Dedifferentiated amniotic fluid mesenchymal stem cell (primary cell): ENCODE data around the gene SIKE1.
"Not testable (repeated sequence)": the region's sequence is repeated elsewhere in the genome, so short reads cannot be mapped to it uniquely, and the experiment has no call there.

Experiments
- DNase-seq: peaks from one replicate; pipeline ENCODE4 v3.0.0-alpha.2; 2016; ENCODE audit errors: extremely low spot score

The SIKE1 gene

GRCh38 chr1:114780344-114781226, at the start of gene SIKE1:
Gene SIKE1 (minus strand): TSS chr1:114780685. CDS start chr1:114780607, 78 bp downstream.
- DNase-seq, result peak; percentile 94

DNA sequence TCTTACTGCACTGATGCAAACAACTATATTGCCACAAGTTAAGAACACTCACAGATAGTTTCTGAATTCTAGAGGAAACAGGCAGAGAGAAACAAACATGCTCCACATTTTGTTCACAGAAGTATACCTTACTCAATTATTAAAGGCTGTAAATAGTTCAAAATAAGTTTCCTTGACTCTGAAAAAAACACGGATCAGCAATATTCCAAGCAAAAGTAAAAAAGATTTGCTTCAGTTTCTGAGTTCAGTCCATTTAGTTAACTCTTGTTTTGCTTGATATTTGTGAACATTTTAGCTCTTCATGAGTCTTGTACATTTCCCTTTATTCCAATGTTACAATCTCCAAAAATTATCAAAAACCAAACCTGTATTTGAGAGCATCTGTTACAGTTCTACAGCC, 49.6 kb upstream of the SIKE1 start:
- not testable (repeated sequence) for DNase-seq

DNA sequence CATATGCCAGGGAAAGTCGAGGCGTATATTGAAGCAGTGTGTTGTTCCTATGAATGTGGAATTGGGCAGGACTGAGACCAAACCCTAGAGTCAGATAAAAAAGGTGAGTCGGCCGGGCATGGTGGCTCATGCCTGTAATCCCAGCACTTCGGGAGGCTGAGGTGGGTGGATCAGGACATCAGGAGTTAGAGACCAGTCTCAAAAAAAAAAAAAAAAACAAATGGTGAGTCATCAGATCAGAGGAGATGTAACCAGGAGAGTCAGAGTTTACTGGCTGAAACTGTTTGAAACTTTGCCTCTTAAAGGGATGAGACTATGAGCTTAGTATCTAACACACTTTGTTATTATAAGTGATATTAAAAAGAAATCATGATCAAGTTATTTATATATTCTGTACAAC, 47.8 kb upstream of the SIKE1 start:
- DNase-seq, result no peak

GRCh38 chr1:114821978-114822377, 41.5 kb upstream of the SIKE1 start:
- DNase-seq, result no peak

DNA sequence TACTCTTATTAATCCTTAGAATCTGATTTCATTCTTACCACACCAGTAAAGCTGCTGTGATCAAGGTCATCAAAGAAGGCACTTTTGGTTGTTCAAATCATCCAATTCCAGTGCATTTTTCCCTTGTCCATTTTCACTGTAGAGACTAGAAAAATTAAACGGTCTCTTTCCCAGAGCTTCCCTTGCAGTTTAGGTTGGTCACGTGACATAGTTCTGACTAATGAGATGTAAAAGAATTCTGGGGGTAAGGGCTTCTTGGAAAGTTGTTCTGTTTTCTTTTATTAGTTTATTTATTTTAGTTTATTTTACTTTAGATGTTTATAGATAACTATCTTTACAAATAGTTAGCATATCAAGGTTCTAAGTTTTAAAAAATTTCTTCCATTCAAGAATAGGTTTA, 39.9 kb upstream of the SIKE1 start:
- DNase-seq, result no peak

- no peak for DNase-seq
Measured at GRCh38 chr1:114819869-114820268, 39.4 kb upstream of the SIKE1 start.

- not testable (repeated sequence) for DNase-seq
Measured at GRCh38 chr1:114804449-114804848, 24.0 kb upstream of the SIKE1 start.

GRCh38 chr1:114803001-114803400, 22.5 kb upstream of the SIKE1 start:
- no peak for DNase-seq

DNA sequence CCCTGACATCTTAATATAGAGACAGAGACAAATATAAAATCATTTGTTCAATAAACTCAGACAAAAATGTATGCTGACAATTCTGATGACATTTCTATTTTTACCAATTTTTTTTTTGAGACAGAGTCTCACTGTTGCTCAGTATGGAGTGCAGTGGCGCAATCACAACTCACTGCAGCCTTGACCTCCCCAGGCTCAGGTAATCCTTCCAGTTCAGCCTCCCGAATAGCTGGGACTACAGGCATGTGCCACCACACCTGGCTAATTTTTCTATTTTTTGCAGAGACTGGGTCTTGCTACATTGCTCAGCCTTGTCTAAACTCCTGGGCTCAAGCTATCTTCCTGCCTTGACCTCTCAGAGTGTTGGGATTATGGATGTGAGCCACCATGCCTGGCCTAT, 13.6 kb upstream of the SIKE1 start:
- no peak for DNase-seq

DNA sequence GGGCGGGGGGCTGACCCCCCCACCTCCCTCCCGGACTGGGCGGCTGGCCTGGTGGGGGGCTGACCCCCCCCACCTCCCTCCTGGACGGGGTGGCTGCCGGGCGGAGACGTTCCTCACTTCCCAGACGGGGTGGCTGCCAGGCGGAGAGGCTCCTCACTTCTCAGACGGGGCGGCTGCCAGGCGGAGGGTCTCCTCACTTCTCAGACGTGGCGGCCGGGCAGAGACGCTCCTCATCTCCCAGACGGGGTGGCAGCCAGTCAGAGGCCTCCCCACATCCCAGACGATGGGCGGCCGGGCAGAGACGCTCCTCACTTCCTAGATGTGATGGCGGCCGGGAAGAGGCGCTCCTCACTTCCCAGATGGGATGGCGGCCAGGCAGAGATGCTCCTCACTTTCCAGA, 10.1 kb upstream of the SIKE1 start:
- DNase-seq, result not testable (repeated sequence)

- not testable (repeated sequence) for DNase-seq
Measured at GRCh38 chr1:114786440-114786839, 6.0 kb upstream of the SIKE1 start.

DNA sequence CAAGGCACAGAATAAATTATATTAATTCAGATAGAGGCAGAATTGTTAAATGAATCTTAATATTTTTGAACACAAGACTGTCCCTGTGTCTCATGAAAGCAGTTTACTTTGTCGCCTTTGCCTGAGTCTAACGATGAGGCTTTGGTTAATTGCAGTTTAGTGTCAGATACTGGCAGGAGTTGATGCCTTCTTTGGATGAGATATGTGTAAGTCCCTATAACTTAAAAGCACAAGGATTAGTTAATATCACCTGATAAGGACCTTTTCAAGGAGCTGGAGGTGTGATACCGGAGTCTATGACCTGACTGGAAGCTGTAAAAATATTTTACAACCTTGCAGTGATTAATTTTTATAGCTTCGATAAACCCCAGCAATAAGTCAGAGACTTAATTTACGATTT, 2.0 kb upstream of the SIKE1 start:
- no peak for DNase-seq

DNA sequence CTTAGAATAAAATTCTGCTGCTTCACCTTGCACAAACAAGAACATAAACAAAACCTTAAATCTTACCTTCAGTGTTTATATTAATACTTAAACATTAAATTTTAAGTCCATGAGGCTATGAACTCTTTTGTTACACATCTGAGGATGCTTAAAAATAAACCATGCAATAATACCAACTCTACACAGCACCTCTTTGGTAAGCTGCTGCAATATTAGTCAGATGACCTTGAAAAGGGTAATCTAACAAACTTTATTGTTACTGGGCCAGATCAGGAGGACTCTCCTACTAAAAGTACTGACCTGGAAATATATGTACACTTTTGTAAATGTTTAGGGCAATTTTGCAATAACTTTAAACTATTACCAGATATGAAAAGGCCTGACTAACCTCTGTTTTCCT, 763 bp downstream of the SIKE1 start:
- DNase-seq, result no peak

DNA sequence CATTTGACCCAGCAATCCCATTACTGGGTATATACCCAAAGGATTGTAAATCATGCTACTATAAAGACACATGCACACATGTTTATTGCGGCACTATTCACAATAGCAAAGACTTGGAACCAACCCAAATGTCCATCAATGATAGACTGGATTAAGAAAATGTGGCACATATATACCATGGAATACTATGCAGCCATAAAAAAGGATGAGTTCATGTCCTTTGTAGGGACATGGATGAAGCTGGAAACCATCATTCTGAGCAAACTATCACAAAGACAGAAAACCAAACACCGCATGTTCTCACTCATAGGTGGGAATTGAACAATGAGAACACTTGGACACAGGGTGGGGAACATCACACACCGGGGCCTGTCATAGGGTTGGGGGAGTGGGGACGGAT, 3.8 kb downstream of the SIKE1 start:
- DNase-seq, result not testable (repeated sequence)

DNA sequence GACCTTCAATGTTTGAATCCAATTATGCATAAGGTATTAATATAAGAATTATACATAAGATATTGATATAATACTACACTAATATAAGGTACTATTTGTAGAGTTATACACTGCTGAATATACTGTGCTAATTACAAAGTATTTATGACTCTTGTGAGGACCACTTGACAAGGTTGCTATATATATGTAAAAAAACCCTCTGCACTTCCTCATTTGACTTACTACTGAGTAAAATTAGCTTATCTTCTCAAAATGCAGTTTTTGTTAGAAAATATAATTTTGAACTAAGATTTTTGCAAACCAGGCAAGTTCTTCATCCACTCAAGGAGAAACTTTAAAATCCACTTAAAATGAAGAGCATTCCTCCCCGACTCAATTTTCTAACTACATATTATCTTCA, 8.5 kb downstream of the SIKE1 start:
- no peak for DNase-seq

GRCh38 chr1:114770989-114771388, 9.5 kb downstream of the SIKE1 start:
- DNase-seq, result no peak

- DNase-seq, result no peak
Measured at GRCh38 chr1:114764689-114765088, 15.8 kb downstream of the SIKE1 start.

- no peak for DNase-seq
Measured at GRCh38 chr1:114758256-114758832, 22.1 kb downstream of the SIKE1 start.

DNA sequence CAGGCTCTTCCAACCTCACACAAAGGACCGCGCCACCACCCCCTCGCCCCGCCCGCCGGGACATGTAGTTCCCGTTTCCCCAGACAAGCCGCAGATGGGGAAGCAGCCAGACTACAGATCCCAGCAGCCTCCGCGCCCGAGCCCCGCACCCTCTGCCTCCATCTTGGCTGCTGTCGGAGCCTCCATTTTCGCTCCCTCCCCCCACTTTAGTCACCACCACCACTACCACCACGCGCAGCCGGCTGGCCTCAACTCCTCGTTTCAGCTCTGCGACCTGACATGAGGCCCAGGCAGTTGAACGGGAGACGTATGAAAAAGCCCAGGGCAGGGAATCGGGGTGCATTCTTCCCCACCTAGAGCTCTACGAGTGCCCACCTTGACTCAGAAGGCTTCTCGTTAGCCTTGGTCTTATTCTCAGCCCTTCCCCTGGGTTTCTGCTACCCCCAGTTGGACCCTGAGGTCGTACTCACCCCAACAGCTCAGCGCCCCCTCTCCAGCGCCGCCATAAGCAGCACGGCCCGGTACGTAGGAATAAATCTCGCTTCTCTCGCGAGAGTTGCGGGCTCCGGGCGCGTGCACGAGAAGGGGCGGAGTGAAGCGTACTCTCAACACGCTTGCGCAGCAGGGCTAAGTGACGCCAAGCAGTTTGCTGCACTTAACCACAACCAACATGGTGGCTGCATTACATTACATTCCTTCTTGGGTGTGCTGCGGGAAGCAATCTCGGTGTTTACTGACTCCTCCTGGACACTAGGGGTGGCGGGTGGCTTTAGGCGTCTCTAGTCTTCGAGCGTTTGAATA, 22.8 kb downstream of the SIKE1 start, which contains the start of gene CSDE1:
CSDE1 (minus strand) TSS at position 530 of the 801 bp plus-strand sequence. CDS start 18,094 bp downstream, outside the sequence.
- DNase-seq, result peak; percentile 99

DNA sequence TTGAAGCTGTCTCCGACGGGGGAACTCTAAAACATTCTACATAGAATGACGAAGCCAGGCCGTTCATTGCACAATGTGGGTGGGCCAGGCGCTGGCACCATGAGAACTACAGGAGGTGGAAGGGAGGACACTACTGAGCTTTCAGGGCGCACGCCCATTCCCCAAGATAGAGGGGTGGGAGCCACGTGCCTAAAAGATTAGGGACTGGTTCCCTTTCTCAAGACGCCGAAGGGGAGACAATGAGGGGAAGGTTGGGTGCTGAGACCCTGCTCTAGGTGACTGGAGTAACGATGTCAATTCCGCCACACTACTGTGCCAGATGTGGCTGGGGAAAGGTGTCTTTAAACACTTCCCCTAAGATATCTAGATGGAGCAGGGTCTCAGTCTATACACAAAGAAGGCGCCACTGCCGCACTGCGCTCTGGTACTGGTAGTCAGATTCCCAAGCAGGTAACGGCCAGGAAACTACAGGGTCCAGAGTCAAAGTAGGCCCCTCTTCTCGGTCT, 23.5 kb downstream of the SIKE1 start:
- DNase-seq, result peak; percentile 34

DNA sequence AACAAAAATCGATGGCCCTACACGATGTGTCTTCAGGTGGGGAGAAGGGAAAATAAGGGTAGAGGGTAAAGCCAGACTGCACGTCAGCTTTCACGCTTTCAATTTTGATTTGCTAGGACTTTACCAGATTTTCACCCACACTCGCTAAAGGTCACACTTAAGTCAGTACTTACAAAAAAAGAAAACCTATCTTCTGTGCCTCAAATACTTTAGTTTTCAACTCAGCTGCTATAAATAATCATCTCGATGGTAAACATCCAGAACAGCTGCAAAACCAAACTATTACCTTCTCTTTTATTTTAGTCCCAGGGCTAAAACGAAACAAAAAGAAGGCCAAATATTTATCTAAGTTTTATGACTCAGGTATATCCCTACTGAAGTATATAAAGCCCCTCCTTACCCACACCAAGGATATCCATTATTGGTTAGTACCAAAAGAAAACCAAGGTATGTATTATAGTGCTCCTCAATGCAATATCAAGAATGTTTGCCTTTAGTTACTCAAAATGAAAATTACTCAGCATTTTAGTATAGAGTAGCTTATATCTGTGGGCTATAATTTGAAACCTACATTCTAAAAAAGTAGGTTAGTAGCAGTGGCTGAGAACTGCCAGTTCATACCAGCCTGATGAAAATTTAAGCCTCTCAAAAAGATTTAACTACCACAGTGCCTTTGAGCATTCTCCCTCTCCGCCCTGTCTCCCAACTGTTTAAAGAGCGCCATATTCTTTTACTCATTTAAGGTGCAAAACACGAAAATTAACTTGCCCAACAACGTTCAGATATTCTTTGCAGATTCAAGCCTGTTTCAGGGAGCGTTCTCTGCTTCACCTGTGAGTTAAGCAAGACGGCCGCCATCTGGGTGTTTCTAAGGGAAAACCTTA, 24.2 kb downstream of the SIKE1 start:
- DNase-seq, result no peak
